Right atrium auricular region (tissue), 2 donors: Measurements from ENCODE around the gene TNFRSF19. TPM values are rescaled to one million over a fixed set of nuclear protein-coding genes. Genes with fewer than 3 reads are reported as not detected.

Experiments
- DNase-seq: peaks from one replicate; pipeline ENCODE4 v3.0.0-alpha.2; 2019; ENCODE audit warnings: low spot score
- H3K27ac ChIP-seq, 2 donors: fragments of 200-600 bp; sonication (generic); 1 replicate in 1 of 2; 2 replicates in 1 of 2; pipeline ENCODE4 v1.5.1; 2016 to 2019
- H3K27me3 ChIP-seq, 2 donors: fragments of 200-600 bp; sonication (generic); one replicate each; pipeline versions ENCODE4 v1.5.1 to v1.6.0; 2017 to 2019
- H3K36me3 ChIP-seq: fragments of 200-600 bp; sonication (generic); one replicate; pipeline ENCODE4 v1.5.1; 2016
- H3K4me1 ChIP-seq, 2 donors: fragments of 200-600 bp; sonication (generic); one replicate each; pipeline versions ENCODE4 v1.5.1 to v1.6.0; 2017 to 2019
- H3K4me3 ChIP-seq, 2 donors: fragments of 200-600 bp; sonication (generic); 1 replicate in 1 of 2; 2 replicates in 1 of 2; pipeline ENCODE4 v1.5.1; 2017 to 2019; ENCODE audit warnings: mild to moderate bottlenecking in 1 of 2, moderate library complexity in 1 of 2
- H3K9me3 ChIP-seq, 2 donors: fragments of 200-600 bp; sonication (generic); one replicate each; pipeline ENCODE4 v1.5.1; 2019
- CTCF ChIP-seq, 2 donors: fragments of 200-600 bp; sonication (generic); IDR thresholded peaks; one replicate each; pipeline ENCODE4 v1.5.1; 2019; ENCODE audit warnings: antibody characterized with exemption in 2 of 2
- total RNA-seq, 2 donors: library from RNA; depleted of rRNA; stranded (reverse); fragments of >200 nt; gene quantifications; one replicate each; pipeline ENCODE4 v1.1.0, GENCODE V29; 2016

Gene TNFRSF19
- total RNA-seq, 2 donors from 2014 or later = 32.2 to 38.5 TPM

- Histone ChIP-seq H3K4me3 (no peak overlapping the region), H3K27ac (peak overlapping the region in 1 of 2 donors; percentile 56), H3K4me1 (peaks cover 0 to 7% of the 10 kb centered on the region in 2 donors), H3K9me3 (no peaks in the 10 kb centered on the region), H3K27me3 (no peaks in the 10 kb centered on the region), H3K36me3 (no peaks in the 10 kb centered on the region)
- DNase-seq = no peak
- no peak for TF ChIP-seq CTCF (IDR thresholded peaks at IDR 0.05)
Observed at GRCh38 chr13:23552661-23553060, 17.6 kb upstream of the TNFRSF19 start.

GRCh38 chr13:23554000-23554399 lies 16.2 kb upstream of the TNFRSF19 start:
- no peak for DNase-seq
- no peaks in the 10 kb centered on the region for H3K36me3 ChIP-seq
- H3K4me1 ChIP-seq = peaks cover 0 to 15% of the 10 kb centered on the region in 2 donors
- peak overlapping the region in 1 of 2 donors; percentile 11 for H3K27ac ChIP-seq
- no peaks in the 10 kb centered on the region for H3K9me3 ChIP-seq
- H3K4me3 ChIP-seq = no peak overlapping the region
- no peaks in the 10 kb centered on the region for H3K27me3 ChIP-seq
- no peak for TF ChIP-seq CTCF (IDR thresholded peaks at IDR 0.05)

- DNase-seq = no peak
- no peak for TF ChIP-seq CTCF (IDR thresholded peaks at IDR 0.05)
- no peak overlapping the region for H3K27ac ChIP-seq
- no peaks in the 10 kb centered on the region for H3K27me3 ChIP-seq
- no peaks in the 10 kb centered on the region for H3K36me3 ChIP-seq
- peaks cover 0 to 22% of the 10 kb centered on the region in 2 donors for H3K4me1 ChIP-seq
- no peak overlapping the region for H3K4me3 ChIP-seq
- no peaks in the 10 kb centered on the region for H3K9me3 ChIP-seq
Observed at GRCh38 chr13:23557043-23557442, 13.2 kb upstream of the TNFRSF19 start.

GRCh38 chr13:23557733-23558132 lies 12.5 kb upstream of the TNFRSF19 start:
- no peak overlapping the region for H3K27ac ChIP-seq
- H3K27me3 ChIP-seq = no peaks in the 10 kb centered on the region
- no peak for DNase-seq
- no peak overlapping the region for H3K4me3 ChIP-seq
- no peaks in the 10 kb centered on the region for H3K36me3 ChIP-seq
- no peak for TF ChIP-seq CTCF (IDR thresholded peaks at IDR 0.05)
- no peaks in the 10 kb centered on the region for H3K9me3 ChIP-seq
- H3K4me1 ChIP-seq = peaks cover 0 to 19% of the 10 kb centered on the region in 2 donors

GRCh38 chr13:23558675-23559536 lies 11.3 kb upstream of the TNFRSF19 start:
- peak overlapping the region; percentile 79 to 90 for H3K27ac ChIP-seq

More at GRCh38 chr13:23558675-23559536, 11.3 kb upstream of the TNFRSF19 start:
- Histone ChIP-seq H3K4me1 (peaks cover 0 to 21% of the 10 kb centered on the region in 2 donors), H3K36me3 (no peaks in the 10 kb centered on the region), H3K27me3 (no peaks in the 10 kb centered on the region), H3K9me3 (no peaks in the 10 kb centered on the region), H3K4me3 (peak overlapping the region; percentile 5 to 28)
- no peak for TF ChIP-seq CTCF (IDR thresholded peaks at IDR 0.05)
- peak; percentile 85 for DNase-seq
